AG20443 (cell line): ENCODE data around the gene UTS2.

Source experiments
- DNase-seq: peaks from one replicate; pipeline ENCODE4 v3.0.0; 2012; ENCODE audit warnings: low spot score, mixed read lengths

Gene UTS2

DNA sequence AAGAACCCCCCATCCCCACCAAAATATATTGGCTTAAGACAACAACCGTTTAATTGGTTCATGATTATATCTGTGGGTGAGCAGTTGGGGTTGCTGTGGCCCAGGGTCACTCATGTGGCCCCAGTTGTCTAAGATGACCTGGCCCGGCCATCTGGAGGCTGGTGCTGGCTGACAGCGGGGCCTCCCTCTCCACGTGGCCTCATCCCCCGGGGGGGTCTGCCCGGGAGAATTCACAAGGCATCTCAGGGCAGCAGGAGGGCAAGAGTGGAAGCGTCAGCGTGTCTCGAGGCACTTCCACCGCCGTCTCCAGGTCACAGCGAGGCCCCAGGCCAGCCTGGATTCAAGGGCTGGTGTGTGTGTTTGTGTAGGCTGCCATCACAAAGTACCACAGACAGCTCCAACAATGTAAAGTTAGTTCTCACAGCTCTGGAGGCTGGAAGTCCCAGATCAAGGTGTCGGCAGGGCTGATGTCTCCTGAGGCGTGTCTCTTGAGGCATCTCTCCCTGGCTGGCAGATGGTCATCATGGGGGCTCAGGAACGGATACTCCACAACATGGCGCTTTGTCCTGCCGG lies 11.0 kb upstream of the UTS2 start:
- DNase-seq, result no peak

DNA sequence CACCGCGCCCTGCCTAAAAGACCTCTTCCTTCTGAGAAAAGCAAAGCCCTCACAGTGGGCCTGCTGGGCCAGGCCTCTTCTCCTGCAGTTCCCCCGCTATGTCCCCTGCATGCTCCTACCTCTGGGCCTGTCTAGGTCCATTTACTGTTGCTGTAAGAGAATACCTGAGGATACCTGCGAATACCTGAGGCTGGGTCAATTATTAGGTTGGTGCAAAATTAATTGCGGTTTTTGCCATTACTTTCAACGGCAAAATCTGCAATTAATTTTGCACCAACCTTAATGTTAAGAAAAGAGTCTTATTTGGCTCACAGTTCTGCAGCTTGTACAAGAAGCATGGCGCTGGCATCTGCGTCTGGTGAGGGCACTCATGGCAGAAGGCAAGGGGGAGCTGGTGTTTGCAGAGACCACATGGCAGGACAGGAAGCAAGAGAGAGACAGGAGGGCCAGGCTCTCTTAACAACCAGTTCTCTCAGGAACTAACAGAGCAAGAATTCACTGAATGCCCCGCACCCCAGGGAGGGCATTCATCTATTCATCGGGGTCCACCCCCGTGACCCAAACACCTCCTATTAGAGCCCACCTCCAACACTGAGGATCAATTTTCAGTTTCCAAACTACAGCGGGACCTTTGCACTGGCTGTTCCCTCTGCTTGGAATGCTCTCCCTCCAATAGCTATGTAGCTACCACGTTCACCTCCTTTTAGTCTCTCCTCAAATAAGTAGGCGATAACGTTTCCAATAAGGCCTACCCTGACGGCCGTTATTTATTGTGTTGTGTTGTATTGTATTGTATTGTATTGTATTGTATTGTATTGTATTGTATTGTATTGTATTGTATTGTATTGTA lies 9.6 kb upstream of the UTS2 start:
- no peak for DNase-seq

DNA sequence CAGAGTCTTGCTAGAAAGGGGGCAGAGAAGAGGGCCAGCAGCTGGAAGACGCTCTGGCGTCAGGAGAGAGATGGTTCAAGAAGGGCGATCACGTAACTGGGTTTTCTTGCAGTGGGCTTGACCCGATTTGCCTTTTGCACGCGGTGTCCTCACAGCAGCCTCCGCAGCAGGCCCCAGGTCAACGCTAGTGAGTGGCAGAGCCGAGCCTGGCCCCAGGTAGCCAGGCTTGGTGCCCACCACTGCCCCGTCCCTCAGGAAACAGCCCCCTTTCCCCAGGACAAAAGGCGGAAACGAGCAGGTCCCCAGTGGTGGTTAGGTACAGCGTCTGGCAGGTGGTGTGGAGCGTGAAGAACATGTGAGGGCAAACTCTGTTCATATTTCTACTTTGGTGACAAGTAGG lies 8.6 kb upstream of the UTS2 start:
- no peak for DNase-seq

DNA sequence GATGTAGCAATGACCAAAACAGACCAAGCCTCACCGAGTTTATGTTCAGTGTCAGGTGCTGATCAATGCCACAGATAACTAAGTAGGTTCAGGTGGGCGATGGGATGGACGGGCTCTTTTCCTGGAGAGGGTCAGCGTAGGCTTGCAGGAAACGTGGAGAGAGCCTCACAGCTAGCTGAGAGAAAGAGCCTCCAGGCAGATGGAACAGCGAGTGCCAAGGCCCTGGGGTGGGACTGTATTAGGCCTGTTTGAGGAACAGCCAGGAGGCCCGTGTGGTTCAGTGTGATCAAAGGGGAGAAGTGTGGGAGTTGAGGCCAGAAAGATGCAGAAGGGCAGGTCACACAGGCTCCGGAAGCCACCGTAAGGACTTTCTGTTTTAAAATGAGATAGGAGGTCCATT lies 7.3 kb upstream of the UTS2 start:
- no peak for DNase-seq

DNA sequence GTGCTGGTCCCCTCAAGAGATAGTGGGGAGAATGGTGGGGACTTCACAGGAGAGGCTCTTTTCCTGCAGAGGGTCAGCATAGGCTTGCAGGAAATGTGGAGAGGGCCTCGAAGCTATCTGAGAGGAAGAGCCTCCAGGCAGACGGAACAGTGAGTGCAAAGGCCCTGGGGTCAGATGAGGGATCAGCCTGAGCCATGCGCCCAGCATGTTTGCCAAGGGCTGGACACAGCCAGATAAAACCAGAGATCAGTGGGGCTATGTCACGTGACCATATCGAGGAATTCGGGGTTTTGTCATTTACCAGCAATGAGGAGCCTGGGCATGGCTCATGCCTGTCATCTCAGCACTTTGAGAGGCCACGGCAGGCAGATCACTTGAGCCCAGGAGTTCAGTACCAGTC lies 6.5 kb upstream of the UTS2 start:
- no peak for DNase-seq

DNA sequence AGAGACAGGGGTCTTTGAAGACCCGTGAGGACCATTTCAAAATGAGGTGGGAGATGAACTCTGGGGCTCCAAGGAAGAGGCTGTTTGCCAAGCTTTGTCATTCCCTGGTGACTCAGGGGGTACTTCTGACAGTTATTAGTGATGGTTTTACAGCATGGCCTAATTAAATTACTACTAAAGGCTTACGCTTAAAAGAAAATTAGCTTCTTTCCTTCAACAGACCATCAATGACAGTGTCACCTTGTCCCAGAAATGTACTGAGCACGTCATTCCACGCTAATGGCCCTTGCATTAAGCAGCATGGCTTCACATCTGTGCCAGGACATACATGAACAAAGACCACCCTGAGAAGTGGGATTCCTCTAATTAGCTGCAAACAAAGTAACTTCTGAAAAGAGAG lies 5.1 kb upstream of the UTS2 start:
- no peak for DNase-seq

DNA sequence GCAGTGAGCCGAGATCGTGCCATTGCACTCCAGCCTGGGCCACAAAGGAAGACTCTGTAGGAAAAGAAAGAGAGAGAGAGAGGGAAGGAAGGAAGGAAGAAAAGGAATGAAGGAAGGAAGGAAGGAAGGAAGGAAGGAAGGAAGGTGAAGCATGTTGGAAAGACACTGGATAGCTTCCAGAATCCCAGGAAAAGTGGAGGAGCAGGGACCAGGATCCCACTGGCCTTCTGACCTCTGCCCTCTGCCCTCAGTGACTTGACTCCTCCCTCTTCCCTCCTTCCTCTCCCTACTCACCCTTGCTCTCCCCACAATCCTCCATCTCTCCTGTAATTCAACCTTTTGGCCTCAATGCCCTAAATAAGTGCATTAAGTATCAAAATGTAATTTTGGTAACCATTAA lies 4.1 kb upstream of the UTS2 start:
- DNase-seq, result no peak

DNA sequence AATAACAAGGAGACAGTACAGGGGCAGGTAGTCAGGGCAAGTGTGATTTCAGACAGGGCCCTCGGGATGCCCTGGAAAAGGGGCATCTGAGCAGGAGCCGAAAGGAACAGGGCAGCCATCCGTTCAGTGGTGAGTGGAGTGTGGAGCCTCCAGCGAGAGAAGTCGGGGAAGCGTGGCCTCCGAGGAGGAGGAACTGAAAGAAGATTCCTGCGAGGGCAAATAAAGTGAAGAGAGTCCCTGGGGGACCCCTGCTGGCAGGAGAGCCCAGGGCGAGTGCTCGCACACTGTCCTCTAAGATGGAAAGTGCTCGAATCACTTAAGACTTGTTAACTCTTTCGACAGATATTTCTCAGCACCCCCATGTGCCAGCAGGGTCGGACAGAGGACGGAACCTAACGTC lies 3.5 kb upstream of the UTS2 start:
- DNase-seq, result no peak

DNA sequence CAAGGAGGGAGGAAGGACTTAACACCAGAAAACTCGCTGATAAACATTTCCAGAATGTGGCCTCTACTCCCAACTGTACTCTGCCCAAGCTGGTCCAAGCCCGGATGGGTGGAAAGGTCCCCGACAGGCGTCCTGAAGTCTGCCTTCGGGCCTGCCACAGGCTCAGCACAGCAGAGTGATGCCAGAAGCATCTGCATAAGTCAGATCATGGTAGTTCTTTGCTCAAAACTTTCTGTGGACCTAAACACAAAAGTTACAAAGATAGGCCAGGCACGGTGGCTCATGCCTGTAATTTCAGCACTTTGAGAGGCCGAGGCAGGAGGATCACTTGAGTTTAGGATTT lies 790 bp upstream of the UTS2 start:
- no peak for DNase-seq

DNA sequence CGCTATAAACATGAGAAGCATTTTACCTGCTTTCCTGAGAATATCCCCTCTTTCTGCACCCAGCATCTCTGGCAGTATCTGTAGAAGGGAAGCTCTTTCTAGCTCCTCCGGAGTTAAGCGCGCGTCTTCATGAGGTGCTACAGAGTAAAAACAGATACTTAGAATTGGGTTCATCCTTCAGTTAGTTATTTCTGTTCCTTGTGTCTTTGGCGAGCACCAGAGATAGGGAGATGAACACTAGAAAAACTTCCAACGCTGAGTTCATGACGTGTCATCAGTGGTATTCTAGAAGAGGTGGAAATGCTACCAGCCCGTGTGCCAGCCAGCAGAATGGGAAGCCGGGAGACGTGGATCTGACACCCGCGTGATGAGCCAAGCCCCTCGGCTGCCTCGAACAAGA lies 2.1 kb downstream of the UTS2 start:
- DNase-seq, result no peak

DNA sequence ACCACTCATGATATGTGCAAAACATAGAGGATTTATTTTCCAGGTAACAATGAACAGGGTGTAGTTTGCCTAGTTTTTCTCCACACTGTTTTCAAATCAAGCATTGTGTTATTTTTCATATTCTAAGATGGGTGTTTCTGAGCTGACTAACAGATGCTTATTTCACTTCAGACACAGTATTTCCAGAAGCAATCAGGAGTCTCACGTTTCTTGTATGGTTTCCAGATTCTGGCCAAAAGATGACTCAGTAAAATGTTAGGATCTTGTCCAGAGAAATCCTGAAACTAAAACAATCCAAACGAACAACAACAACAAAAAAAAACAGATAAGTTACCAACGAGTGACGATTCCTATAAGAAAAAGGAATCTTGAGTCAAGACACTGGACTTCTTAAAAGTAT lies 5.3 kb downstream of the UTS2 start:
- peak; percentile 61 for DNase-seq

DNA sequence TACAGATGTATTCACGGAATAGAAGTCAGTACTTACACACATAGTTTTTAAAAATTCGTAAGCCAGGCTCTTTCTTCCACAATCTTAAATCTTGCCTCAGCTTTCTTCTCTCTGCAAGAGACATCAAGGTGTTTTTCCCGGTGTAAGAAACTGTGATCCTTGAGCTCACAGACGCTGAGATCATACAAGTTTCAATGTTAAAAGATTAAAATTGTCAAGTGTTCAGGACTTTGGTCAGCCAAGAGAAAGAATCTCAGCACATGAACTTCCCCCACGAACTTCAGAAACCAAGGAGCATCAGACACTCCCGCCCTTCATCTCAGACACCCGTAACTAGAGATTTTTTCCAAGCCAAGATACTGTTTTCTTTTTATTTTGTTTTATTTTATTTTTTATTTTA lies 6.2 kb downstream of the UTS2 start:
- no peak for DNase-seq

DNA sequence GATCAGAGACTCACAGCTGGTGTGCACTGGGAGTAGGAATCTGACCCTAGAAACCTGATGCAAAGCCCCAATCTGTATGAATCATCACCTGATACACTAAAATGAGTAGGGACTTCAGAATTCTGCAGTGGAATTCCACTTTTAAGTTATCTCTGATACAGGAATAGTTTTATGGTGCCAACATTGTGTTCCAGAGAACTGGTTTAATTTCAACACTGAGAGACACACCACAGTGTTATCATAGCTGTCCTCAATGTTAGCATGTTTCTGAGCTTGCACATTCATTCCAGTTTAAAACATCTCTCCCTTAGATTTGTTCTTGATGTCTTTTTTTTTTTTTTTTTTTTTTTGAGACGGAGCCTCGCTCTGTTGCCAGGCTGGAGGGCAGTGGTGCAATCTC lies 7.1 kb downstream of the UTS2 start:
- no peak for DNase-seq

DNA sequence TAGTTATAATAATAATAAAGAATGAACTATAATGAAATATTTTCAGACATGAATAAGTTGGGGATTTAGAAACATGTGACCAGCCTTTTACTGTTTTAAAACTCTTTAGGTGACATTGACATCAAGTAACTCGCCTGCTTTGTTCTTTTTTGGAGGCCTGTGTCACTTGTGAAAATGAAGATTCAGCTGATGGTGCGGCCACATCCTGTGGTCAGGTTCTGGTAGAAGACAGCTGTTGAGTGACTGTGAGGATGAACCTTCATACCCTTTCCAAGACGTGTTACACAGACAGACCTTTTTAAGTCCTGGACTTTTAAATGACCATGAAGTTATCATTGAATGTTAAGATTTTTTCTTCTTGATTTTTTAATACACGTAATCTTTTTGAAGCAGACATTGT lies 10.3 kb downstream of the UTS2 start:
- DNase-seq, result no peak

DNA sequence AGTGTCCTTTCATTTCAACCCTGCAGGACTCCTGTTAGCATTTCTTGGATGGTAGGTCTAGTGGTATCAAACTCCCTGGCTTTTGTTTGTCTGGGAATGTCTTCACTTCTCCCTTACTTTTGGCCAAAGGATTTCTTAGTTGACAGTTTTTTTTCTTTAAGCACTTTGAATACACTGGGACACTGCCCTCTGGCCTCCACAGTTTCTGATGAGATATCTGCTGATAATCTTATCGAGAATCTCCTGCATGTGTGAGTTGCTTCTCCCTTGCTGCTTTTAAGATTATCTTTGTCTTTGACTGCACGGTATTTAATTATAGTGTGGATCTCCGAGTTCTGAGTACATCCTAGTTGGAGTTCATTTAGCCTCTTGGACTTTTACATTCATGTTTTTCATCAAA lies 13.3 kb downstream of the UTS2 start:
- DNase-seq, result no peak

DNA sequence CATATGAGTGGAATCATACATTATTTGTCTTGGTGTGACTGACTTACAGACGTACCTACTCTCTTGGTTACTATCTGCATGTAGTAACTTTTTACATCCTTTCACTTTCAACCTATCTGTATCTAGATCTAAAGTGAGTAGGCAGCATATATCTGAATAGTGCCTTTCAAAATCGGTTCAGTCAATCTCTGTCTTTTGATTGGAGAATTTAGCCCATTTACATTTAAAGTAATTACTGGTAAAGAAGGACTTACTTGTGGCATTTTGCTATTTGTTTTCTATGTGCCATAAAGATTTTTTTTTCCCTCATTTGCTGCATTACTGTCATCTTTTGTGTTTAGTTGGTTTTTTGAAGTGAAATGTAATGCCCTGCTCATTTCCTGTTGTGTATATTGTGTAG lies 14.2 kb downstream of the UTS2 start:
- DNase-seq, result no peak

DNA sequence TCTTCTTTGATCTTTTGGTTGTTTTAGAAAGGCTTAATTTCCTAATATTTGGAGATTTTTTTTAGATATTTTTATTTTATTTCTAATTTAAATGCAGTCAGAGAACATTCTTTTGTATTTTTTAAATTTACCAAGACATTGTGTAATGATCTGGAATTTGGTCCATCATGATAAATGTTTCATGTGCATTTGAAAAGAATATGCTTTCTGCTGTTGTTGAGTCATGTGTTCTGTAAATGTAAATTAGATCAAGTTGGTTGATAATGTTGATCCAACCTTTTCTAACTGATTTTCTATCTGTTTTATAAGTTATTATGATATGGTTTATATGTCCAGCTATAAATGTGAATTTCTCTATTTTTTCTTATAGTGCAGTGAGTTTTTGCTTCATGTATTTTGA lies 19.8 kb downstream of the UTS2 start:
- DNase-seq, result no peak

DNA sequence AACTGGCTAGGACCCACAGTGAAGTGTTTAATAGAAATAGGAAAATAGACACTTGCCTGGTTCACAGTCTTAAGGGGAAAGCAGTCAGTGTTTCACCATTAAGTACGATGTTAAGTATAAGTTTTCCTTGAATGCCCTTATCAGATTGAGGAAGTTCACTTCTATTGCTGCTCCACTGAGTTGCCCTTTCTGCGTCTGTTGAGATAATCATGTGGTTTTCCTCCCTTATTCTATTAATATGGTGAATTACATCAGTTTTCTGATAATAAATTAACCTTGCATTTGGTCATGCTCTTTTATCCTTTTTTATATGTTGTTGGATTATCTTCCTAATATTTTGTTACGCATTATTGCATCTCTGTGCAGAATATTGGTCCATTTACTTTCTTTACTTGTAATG lies 21.4 kb downstream of the UTS2 start:
- DNase-seq, result no peak

DNA sequence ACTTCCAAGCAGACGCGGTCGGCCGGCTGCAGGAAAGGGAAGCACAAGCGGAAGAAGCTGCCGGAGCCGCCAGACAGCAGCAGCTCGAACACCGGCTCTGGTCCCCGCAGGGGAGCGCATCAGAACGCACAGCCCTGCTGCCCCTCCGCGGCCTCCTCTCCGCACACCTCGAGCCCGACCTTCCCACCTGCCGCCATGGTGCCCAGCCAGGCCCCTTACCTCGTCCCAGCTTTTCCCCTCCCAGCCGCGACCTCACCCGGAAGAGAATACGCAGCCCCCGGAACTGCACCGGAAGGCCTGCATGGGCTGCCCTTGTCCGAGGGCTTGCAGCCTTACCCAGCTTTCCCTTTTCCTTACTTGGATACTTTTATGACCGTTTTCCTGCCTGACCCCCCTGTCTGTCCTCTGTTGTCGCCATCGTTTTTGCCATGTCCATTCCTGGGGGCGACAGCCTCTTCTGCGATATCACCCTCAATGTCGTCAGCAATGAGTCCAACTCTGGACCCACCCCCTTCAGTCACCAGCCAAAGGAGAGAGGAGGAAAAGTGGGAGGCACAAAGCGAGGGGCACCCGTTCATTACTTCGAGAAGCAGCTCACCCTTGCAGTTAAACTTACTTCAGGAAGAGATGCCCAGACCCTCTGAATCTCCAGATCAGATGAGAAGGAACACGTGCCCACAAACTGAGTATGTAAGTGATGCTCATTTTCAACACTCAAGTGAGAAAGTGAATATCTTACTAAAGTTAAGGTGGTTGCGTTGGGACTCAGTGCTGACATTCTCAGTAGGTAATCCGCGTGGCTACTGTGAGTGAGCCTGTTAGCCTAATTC lies 25.5 kb downstream of the UTS2 start:
- DNase-seq, result no peak

DNA sequence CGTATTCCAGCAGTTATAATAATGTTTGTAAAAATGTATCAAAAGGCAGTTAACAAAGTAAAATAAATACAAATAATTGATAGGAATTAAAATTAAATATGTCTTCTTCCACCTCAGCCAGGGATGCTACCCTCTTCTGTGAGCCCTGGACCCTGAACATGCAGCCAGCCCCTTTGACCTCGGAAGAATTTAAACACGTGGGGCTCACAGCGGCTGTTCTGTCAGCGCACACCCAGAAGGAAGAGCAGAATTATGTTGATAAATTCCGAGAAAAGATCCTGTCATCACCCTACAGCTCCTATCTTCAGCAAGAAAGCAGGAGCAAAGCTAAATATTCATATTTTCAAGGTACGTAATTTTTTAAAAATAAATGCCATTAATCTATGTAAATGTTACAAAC lies 26.5 kb downstream of the UTS2 start:
- no peak for DNase-seq

DNA sequence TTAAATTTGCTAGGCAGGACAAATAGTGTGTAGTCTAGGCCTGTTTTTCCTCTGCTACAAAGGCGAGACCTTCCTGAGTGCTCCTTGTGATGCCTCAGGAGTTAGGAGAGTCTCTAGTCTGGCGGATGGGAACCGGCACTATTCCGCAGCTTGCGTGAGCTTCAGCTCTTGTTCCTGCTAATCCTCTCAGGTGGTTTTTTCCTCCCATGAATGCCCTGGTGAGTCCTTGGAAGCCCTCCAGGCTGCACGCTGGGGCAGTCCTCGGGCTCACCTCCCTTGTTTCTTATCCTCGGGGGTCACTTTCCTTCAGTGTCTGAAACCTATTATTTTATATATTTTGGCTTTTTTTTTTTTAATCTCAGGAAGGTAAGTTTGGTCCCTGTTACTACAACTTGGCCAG lies 28.2 kb downstream of the UTS2 start:
- no peak for DNase-seq

DNA sequence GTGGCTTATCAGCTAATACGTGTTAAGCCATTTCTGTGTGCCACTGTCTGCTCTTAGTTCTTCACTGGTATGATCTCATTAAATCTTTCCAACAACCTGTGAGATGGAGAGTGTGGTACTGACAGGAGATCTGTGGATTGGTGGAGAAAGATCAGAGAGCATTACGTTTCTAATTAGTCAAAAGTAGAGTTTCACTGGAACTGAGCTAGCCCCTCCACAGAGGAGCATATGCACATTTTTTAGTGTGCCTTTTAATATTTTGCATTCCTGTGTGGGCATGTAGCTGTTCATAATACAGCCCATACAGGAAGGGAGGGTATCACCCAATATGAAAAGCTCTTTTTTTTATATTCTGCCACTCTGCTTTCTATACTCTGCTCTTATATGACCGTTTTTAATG lies 31.6 kb downstream of the UTS2 start:
- no peak for DNase-seq

DNA sequence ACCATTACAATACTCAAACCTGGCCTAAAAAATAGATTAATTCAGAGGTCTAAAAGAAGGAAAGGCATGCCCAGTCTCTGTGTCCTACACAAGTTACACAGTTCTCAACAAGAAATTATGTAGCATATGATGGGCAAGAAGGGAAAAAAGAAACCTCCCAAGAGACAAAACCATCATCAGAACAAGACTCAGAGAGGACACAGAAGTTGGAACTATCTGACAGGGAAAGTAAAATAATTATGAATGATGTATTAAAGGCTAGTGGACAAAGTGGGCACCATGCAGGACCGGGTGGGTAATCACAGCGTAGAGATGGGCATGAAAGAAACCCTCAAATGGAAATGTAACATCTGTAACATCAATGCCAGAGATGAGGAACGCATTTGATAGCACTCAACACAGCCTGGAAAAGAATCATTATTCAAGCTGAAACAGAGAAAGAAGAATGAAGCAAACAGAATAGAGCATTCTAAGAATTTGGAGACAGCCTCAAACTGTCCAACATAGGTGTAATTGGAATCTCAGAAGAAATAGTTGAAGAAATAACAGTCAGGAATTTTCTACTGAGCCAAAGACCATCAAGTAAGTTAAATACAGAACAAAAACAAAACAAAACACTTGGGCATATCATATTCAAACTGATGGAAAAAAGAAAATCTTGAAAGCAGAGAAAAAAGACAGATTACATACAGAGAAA lies 39.0 kb downstream of the UTS2 start:
- no peak for DNase-seq
